HFF-Myc (cell line): ENCODE measurements around the gene AFF3.
A peak's percentile ranks its signal among the peaks of the same experiment; 100 is the strongest.

Experiments
- DNase-seq: peaks from one replicate; pipeline ENCODE4 v3.0.0-alpha.2; 2011; ENCODE audit warnings: low read depth; ENCODE audit errors: extremely low read depth
- H3K4me3 ChIP-seq: replicated peaks from 2 replicates; pipeline ENCODE4 v1.5.1; 2011; ENCODE audit warnings: low read depth, mild to moderate bottlenecking, control low read depth, low read length
- TF ChIP-seq, protein P1 (sequence below): IDR thresholded peaks from 2 replicates; pipeline ENCODE4 v1.5.1; 2012; ENCODE audit warnings: mild to moderate bottlenecking, low read depth, low read length, control low read depth; ENCODE audit errors: missing control alignments

Gene AFF3

GRCh38 chr2:99694331-99694730 lies 448.1 kb downstream of the AFF3 start:
- H3K4me3 ChIP-seq: no peak overlapping the region
- TF ChIP-seq, protein P1, sequence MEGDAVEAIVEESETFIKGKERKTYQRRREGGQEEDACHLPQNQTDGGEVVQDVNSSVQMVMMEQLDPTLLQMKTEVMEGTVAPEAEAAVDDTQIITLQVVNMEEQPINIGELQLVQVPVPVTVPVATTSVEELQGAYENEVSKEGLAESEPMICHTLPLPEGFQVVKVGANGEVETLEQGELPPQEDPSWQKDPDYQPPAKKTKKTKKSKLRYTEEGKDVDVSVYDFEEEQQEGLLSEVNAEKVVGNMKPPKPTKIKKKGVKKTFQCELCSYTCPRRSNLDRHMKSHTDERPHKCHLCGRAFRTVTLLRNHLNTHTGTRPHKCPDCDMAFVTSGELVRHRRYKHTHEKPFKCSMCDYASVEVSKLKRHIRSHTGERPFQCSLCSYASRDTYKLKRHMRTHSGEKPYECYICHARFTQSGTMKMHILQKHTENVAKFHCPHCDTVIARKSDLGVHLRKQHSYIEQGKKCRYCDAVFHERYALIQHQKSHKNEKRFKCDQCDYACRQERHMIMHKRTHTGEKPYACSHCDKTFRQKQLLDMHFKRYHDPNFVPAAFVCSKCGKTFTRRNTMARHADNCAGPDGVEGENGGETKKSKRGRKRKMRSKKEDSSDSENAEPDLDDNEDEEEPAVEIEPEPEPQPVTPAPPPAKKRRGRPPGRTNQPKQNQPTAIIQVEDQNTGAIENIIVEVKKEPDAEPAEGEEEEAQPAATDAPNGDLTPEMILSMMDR: no peak
- DNase-seq: no peak

- no peak for DNase-seq
Observed at GRCh38 chr2:99692785-99693184, 449.6 kb downstream of the AFF3 start.

GRCh38 chr2:99691926-99692325 lies 450.5 kb downstream of the AFF3 start:
- TF ChIP-seq, protein P1: no peak
- DNase-seq: no peak
- H3K4me3 ChIP-seq: no peak overlapping the region

More at GRCh38 chr2:99692785-99693184, 449.6 kb downstream of the AFF3 start:
- TF ChIP-seq, protein P1: peak; percentile 9
- H3K4me3 ChIP-seq: no peak overlapping the region

DNA sequence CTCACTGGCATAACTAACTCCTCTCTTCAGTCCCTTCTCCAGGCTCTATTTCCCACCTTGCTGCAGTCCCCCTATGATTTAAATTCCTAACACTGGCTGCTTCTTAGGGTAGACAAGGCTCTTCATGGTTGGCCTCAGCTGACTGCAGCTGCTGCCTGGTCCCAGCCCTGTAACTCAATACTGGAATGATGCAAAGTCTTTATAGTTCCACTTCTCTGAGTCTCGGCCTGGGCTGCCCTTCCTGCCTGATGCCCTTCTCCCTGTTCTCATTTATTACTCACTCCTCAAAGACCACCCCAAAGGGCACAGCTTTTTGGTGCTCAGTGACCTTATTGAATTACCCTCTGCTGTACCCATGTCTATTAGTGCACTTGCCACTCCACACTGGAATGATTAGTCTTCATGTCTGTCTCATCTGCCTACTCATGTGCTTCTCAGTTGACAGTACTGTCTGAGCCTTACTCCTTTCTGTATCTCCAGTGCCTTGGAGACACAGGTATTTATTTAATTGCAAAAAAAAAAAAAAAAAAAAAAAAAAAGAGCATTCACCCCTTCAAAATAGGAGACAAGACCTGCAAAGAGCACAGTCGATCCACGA lies 453.1 kb downstream of the AFF3 start:
- no peak overlapping the region for H3K4me3 ChIP-seq
- no peak for DNase-seq
- TF ChIP-seq, protein P1: no peak

DNA sequence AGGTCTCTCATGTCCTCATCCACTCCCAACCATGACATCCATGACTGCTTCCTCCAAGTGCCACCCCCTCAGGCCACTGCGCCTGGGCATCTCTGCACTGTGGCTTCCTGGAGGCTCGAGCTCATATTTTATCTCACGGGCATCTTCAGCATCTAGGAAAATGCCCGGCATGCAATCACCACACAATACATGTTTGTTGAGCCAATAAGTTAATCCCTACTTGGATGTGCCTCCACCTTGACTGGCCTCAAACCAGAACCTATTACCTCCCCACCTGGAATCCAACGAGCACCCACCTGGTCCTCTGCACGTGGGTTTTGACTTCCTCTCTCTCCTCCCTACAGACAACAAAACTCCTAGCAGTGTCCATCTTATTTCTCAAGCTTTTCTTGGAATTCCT lies 453.7 kb downstream of the AFF3 start:
- no peak overlapping the region for H3K4me3 ChIP-seq
- no peak for DNase-seq
- TF ChIP-seq, protein P1: no peak

DNA sequence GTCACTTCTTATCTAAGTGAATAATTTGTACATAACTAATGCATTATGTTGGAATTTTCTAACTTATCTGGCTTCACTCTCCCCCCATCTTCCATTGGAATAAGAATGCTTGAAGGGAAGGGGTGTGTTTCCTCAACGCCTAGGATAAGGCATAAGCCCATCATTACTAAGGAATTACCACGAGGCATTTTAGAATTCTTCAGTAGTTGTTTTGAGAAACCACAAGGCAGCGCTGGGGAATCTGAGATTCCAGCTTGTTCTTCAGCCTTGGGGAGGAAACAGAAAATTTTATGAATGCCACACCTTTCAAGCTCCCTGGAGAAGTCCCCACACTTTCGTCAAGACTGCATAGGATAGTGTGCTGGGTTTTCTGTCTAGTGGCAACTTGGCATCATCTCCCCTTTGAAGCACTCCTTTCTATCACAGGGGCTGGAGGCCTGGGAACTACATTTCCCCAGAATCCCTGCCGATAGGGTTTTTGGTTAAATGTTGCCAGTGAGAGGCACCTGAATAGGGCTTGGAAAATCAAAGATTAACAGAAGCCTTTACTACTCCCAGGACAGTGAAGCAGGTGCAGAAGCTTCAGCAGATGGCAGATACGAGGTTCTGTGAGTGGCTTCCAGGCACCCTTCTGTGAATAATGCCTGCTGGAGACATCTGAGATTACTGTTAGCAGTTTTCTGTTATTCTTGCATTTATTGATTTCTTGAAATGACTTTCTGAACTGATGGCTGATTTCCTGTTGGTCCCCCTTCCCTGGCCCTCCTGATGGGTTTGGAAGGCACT lies 459.9 kb downstream of the AFF3 start:
- TF ChIP-seq, protein P1: no peak
- H3K4me3 ChIP-seq: no peak overlapping the region
- DNase-seq: no peak
